K562 (cell line): ENCODE data around the gene CACNA1E. TPM values are rescaled to one million over a fixed set of nuclear protein-coding genes. Genes with fewer than 3 reads are reported as not detected.

Experiments used
- ATAC-seq: fragments of 200-7000 bp; cut with Tn5 transposase; 3 replicates; pipeline ENCODE4 v1.9.1; 2020; ENCODE audit warnings: moderate library complexity
- BruUV-seq: library from RNA; stranded (reverse); fragments of 400-500 nt; replicated peaks from 2 replicates; lab custom pipeline; 2021; lab: Mats Ljungman, UMichigan
- CTCF ChIA-PET: fragments of 300-600 bp; formaldehyde crosslinking; extraction: SDS; loops from one replicate; lab custom pipeline; 2021; ENCODE audit warnings: low intra/inter-chr PET ratio; lab: Yijun Ruan, JAX
- POLR2A ChIA-PET: fragments of 300-600, 350-650 bp; sonication (Branson Sonifier 250); formaldehyde crosslinking; extraction: SDS; loops from one replicate; lab custom pipeline; 2021; ENCODE audit warnings: antibody characterized with exemption, inconsistent platforms; lab: Yijun Ruan, JAX
- DNase-seq, 4 experiments: peaks; one replicate each; pipeline versions ENCODE4 v3.0.0 to v3.0.0-alpha.2; 2011 to 2018; ENCODE audit warnings: low spot score in 3 of 4, mixed read lengths in 3 of 4; ENCODE audit errors: extremely low read depth in 1 of 4
- FAIRE-seq: peaks from 2 replicates; lab custom pipeline; 2011; peaks lifted over from hg19 to GRCh38; lab: Jason Lieb, UNC
- H2AFZ ChIP-seq: 2 replicates; pipeline ENCODE4 v1.6.0; 2011; ENCODE audit warnings: low read depth, low read length, control low read depth, inconsistent platforms
- H3K27ac ChIP-seq: fragments of 200-600 bp; 3 replicates; pipeline ENCODE4 v1.8.0; 2011; ENCODE audit warnings: low read depth, mild to moderate bottlenecking, control low read depth, inconsistent platforms, low read length, moderate library complexity, mixed read lengths; ENCODE audit errors: extremely low read depth
- H3K27me3 ChIP-seq, 2 experiments: fragments of 300-600 bp in 1 of 2; 2 replicates in 1 of 2; 3 replicates in 1 of 2; pipeline versions ENCODE4 v1.6.0 to v1.8.0; 2011; ENCODE audit warnings: inconsistent platforms in 2 of 2, low read length in 2 of 2, mild to moderate bottlenecking in 1 of 2, mixed read lengths in 1 of 2, moderate library complexity in 1 of 2; ENCODE audit not compliant: control insufficient read depth in 2 of 2, insufficient read depth in 2 of 2
- H3K36me3 ChIP-seq: fragments of 300-600 bp; 3 replicates; pipeline ENCODE4 v1.8.0; 2011; ENCODE audit warnings: mild to moderate bottlenecking, low read length, inconsistent platforms; ENCODE audit not compliant: control insufficient read depth, insufficient read depth
- H3K4me1 ChIP-seq, 2 experiments: fragments of 200-600 bp in 1 of 2; replicated peaks in 1 of 2; 2 replicates in 1 of 2; 3 replicates in 1 of 2; pipeline versions ENCODE4 v1.5.1 to v1.8.0; 2011; ENCODE audit warnings: inconsistent platforms in 2 of 2, low read length in 2 of 2, mild to moderate bottlenecking in 1 of 2, mixed read lengths in 1 of 2, moderate library complexity in 1 of 2; ENCODE audit not compliant: control insufficient read depth in 2 of 2, insufficient read depth in 2 of 2
- H3K4me2 ChIP-seq: 2 replicates; pipeline ENCODE4 v1.6.1; 2011; ENCODE audit warnings: low read length, control low read depth, inconsistent platforms, mixed read lengths; ENCODE audit not compliant: insufficient read depth
- H3K4me3 ChIP-seq: fragments of 200-600 bp; sonication (generic), shearing (Covaris generic); 2 replicates; pipeline ENCODE4 v1.5.1; 2016; ENCODE audit warnings: control low read depth, inconsistent platforms
- H3K79me2 ChIP-seq: fragments of 200-600 bp; 3 replicates; pipeline ENCODE4 v1.8.0; 2011; ENCODE audit warnings: low read length, inconsistent platforms; ENCODE audit not compliant: control insufficient read depth, insufficient read depth
- H3K9ac ChIP-seq, 2 experiments: 2 replicates each; pipeline versions ENCODE4 v1.6.0 to v1.6.1; 2011; ENCODE audit warnings: low read depth in 2 of 2, low read length in 2 of 2, control low read depth in 1 of 2, inconsistent platforms in 1 of 2, mild to moderate bottlenecking in 1 of 2, mixed read lengths in 1 of 2; ENCODE audit not compliant: insufficient read depth in 1 of 2
- H3K9me1 ChIP-seq: one replicate; pipeline ENCODE4 v1.6.0; 2011; ENCODE audit warnings: inconsistent platforms, mild to moderate bottlenecking, low read length, moderate library complexity; ENCODE audit not compliant: control insufficient read depth, insufficient read depth
- H3K9me3 ChIP-seq: replicated peaks from 2 replicates; pipeline ENCODE4 v1.5.1; 2011; ENCODE audit warnings: low read depth, low read length, inconsistent platforms; ENCODE audit not compliant: control insufficient read depth, insufficient read depth
- H4K20me1 ChIP-seq: replicated peaks from 2 replicates; pipeline ENCODE4 v1.6.1; 2011; ENCODE audit warnings: low read length, inconsistent platforms, mixed read lengths; ENCODE audit not compliant: control insufficient read depth, insufficient read depth
- FOXA3 ChIP-seq, 2 experiments: fragments of 450-650 bp in 1 of 2; sonication (generic) in 1 of 2; formaldehyde crosslinking; IDR thresholded peaks in 1 of 2; conservative IDR thresholded peaks in 1 of 2; 2 replicates each; pipeline versions ENCODE4 v1.4.0 to v1.8.0; 2020 to 2022; ENCODE audit warnings: mild to moderate bottlenecking in 2 of 2, missing genetic modification reagents in 1 of 2
- ZNF239 ChIP-seq: fragments of 250-450 bp; sonication (Bioruptor Pico); IDR thresholded peaks from 2 replicates; pipeline ENCODE4 v1.4.0; 2020; ENCODE audit warnings: mild to moderate bottlenecking
- ZNF274 ChIP-seq: IDR thresholded peaks from 2 replicates; pipeline ENCODE4 v1.6.1; 2011; ENCODE audit warnings: low read depth, mild to moderate bottlenecking, low read length, moderate library complexity, borderline replicate concordance
- WGBS: fragments of 100-300 bp; shearing (Covaris generic); methylation state at CpG from one replicate; pipeline ENCODE4 v1.1.6; 2016; ENCODE audit warnings: low coverage, mixed read lengths; ENCODE audit not compliant: insufficient coverage; ENCODE audit errors: missing lambda C conversion rate; 5-methylcytosine and 5-hydroxymethylcytosine counted together
- in situ Hi-C: fragments of 300-500 bp; cut with MboI; formaldehyde crosslinking; loops from 4 replicates; pipeline ENCODE4 v1.15.0; 2018; ENCODE audit warnings: inconsistent platforms, mixed read lengths
- intact Hi-C: fragments of 100-400 bp; cut with micrococcal nuclease; formaldehyde crosslinking; loops from 2 replicates; pipeline ENCODE4 v1.14.2; 2022
- polyA plus RNA-seq, 8 experiments: library from polyadenylated mRNA; depleted of rRNA in 4 of 8; stranded (reverse) in 5 of 8; unstranded in 3 of 8; fragments of >200 nt; fragmentation: Nextera tagmentation in 2 of 8; fragmentation: Illumina TruSeq in 1 of 8; extraction: Ambion mirVana in 2 of 8; extraction: Trizol in 1 of 8; gene quantifications; 2 replicates each; pipeline versions ENCODE4 v1.2.1 to v1.2.3, GENCODE V29; 2011 to 2014; ENCODE audit warnings: inconsistent platforms in 1 of 8, missing spikeins in 1 of 8
- total RNA-seq, 7 experiments: library from RNA; depleted of rRNA in 6 of 7; stranded (reverse); fragments of >200 nt in 6 of 7; fragmentation: Illumina TruSeq in 2 of 7; extraction: Trizol in 2 of 7; gene quantifications; 2 replicates each; pipeline versions ENCODE4 v1.2.1 to v1.2.3, GENCODE V29; 2011 to 2021; ENCODE audit warnings: low replicate concordance in 1 of 7
- TF ChIP-seq, protein P1 (sequence below), 2 experiments: fragments of 450-650 bp; IDR thresholded peaks; 2 replicates each; pipeline ENCODE4 v1.6.1; 2018; ENCODE audit warnings: mild to moderate bottlenecking in 2 of 2, low read depth in 1 of 2; ENCODE audit not compliant: partially characterized antibody in 2 of 2
- TF ChIP-seq, protein P2 (sequence below): fragments of 250-450 bp; sonication (Bioruptor Pico); IDR thresholded peaks from 2 replicates; pipeline ENCODE4 v1.8.0; 2021; ENCODE audit warnings: moderate library complexity, mild to moderate bottlenecking, inconsistent platforms
- TF ChIP-seq, protein P3 (sequence below), 3 experiments: fragments of 200-800 bp in 1 of 3; fragments of 250-450 bp in 1 of 3; fragments of 450-650 bp in 1 of 3; sonication (Bioruptor Pico) in 1 of 3; sonication (Bioruptor generic) in 1 of 3; formaldehyde crosslinking in 1 of 3; IDR thresholded peaks; 2 replicates each; pipeline versions ENCODE4 v1.6.1 to v1.8.0; 2016 to 2022; ENCODE audit warnings: mild to moderate bottlenecking in 2 of 3, missing genetic modification characterization in 2 of 3, missing compliant biosample characterization in 1 of 3, moderate library complexity in 1 of 3

CACNA1E gene
- total and polyA plus RNA-seq, 9 of the 15 experiments (the other 6 are each of a cell fraction or from before 2014, with no cell fraction given), result under 0.01 to 0.04 TPM; not detected in 7

GRCh38 chr1:181849071-181849470, 365.8 kb downstream of the CACNA1E start:
- FAIRE-seq, result no peak
- POLR2A ChIA-PET, result no interaction called here

More at GRCh38 chr1:181849071-181849470, 365.8 kb downstream of the CACNA1E start:
- TF ChIP-seq ZNF239 (CRISPR knock-in tag) (no peak), FOXA3 (CRISPR knock-in tag; conservative IDR thresholded peaks at IDR 0.05 in 1 of 2, IDR thresholded peaks at IDR 0.05 in 1 of 2) (no peak), ZNF274 (no peak)
- TF ChIP-seq, protein P1, sequence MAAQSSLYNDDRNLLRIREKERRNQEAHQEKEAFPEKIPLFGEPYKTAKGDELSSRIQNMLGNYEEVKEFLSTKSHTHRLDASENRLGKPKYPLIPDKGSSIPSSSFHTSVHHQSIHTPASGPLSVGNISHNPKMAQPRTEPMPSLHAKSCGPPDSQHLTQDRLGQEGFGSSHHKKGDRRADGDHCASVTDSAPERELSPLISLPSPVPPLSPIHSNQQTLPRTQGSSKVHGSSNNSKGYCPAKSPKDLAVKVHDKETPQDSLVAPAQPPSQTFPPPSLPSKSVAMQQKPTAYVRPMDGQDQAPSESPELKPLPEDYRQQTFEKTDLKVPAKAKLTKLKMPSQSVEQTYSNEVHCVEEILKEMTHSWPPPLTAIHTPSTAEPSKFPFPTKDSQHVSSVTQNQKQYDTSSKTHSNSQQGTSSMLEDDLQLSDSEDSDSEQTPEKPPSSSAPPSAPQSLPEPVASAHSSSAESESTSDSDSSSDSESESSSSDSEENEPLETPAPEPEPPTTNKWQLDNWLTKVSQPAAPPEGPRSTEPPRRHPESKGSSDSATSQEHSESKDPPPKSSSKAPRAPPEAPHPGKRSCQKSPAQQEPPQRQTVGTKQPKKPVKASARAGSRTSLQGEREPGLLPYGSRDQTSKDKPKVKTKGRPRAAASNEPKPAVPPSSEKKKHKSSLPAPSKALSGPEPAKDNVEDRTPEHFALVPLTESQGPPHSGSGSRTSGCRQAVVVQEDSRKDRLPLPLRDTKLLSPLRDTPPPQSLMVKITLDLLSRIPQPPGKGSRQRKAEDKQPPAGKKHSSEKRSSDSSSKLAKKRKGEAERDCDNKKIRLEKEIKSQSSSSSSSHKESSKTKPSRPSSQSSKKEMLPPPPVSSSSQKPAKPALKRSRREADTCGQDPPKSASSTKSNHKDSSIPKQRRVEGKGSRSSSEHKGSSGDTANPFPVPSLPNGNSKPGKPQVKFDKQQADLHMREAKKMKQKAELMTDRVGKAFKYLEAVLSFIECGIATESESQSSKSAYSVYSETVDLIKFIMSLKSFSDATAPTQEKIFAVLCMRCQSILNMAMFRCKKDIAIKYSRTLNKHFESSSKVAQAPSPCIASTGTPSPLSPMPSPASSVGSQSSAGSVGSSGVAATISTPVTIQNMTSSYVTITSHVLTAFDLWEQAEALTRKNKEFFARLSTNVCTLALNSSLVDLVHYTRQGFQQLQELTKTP (IDR thresholded peaks at IDR 0.05; ENCODE audit: low read depth in 1 of 2, partially characterized antibody in 2 of 2), result no peak
- TF ChIP-seq, protein P2, sequence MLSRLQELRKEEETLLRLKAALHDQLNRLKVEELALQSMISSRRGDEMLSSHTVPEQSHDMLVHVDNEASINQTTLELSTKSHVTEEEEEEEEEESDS (CRISPR knock-in tag), result no peak
- TF ChIP-seq, protein P3, sequence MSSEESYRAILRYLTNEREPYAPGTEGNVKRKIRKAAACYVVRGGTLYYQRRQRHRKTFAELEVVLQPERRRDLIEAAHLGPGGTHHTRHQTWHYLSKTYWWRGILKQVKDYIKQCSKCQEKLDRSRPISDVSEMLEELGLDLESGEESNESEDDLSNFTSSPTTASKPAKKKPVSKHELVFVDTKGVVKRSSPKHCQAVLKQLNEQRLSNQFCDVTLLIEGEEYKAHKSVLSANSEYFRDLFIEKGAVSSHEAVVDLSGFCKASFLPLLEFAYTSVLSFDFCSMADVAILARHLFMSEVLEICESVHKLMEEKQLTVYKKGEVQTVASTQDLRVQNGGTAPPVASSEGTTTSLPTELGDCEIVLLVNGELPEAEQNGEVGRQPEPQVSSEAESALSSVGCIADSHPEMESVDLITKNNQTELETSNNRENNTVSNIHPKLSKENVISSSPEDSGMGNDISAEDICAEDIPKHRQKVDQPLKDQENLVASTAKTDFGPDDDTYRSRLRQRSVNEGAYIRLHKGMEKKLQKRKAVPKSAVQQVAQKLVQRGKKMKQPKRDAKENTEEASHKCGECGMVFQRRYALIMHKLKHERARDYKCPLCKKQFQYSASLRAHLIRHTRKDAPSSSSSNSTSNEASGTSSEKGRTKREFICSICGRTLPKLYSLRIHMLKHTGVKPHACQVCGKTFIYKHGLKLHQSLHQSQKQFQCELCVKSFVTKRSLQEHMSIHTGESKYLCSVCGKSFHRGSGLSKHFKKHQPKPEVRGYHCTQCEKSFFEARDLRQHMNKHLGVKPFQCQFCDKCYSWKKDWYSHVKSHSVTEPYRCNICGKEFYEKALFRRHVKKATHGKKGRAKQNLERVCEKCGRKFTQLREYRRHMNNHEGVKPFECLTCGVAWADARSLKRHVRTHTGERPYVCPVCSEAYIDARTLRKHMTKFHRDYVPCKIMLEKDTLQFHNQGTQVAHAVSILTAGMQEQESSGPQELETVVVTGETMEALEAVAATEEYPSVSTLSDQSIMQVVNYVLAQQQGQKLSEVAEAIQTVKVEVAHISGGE (CRISPR knock-in tag; IDR thresholded peaks at IDR 0.05), result no peak
- TF ChIP-seq, all 486 proteins: peak for 0
- Histone ChIP-seq H4K20me1 (no peaks in the 10 kb centered on the region), H3K79me2 (no peaks in the 10 kb centered on the region), H3K4me1 (no peaks in the 10 kb centered on the region), H3K9ac (no peak overlapping the region), H3K27me3 (no peaks in the 10 kb centered on the region), H3K4me3 (no peak overlapping the region), H3K36me3 (no peaks in the 10 kb centered on the region), H3K9me1 (no peaks in the 10 kb centered on the region), H3K27ac (no peak overlapping the region), H3K4me2 (no peak overlapping the region), H2AFZ (no peak overlapping the region), H3K9me3 (no peaks in the 10 kb centered on the region)
- in situ Hi-C loops (no loop called here), intact Hi-C loops (no loop called here)
- no TSS peak for BruUV-seq
- ATAC-seq (no peak), DNase-seq (no peak)
- CTCF ChIA-PET, result no interaction called here
- WGBS, result 0% methylated on average over 4 of the region's 4 CpGs
